Endothelial cell of umbilical vein (primary cell): ENCODE data around the gene GNAI1. TPM values are rescaled to one million over a fixed set of nuclear protein-coding genes. Genes with fewer than 3 reads are reported as not detected.
A peak's percentile ranks its signal among the peaks of the same experiment; 100 is the strongest.

Experiments
- BruUV-seq: library from RNA; stranded (reverse); fragments of 400-500 nt; replicated peaks from 2 replicates; lab custom pipeline; 2021; lab: Mats Ljungman, UMichigan
- CTCF ChIA-PET: fragments of 300-600, 350-600 bp; sonication (Branson Sonifier 250); formaldehyde crosslinking; loops from one replicate; lab custom pipeline; 2021; ENCODE audit warnings: antibody characterized with exemption, inconsistent platforms; lab: Charles Lee
- POLR2A ChIA-PET: fragments of 300-600, 350-600 bp; sonication (Branson Sonifier 250); formaldehyde crosslinking; loops from one replicate; lab custom pipeline; 2021; ENCODE audit warnings: antibody characterized with exemption, inconsistent platforms; lab: Charles Lee
- DNase-seq: peaks from one replicate; pipeline ENCODE4 v3.0.0-alpha.2; 2011; ENCODE audit warnings: low read depth, low spot score
- FAIRE-seq: peaks from 2 replicates; lab custom pipeline; 2011; peaks lifted over from hg19 to GRCh38; lab: Jason Lieb, UNC
- H2AFZ ChIP-seq: 2 replicates; pipeline ENCODE4 v1.6.0; 2012; ENCODE audit warnings: low read depth, low read length, control low read depth, inconsistent platforms
- H3K27ac ChIP-seq: 2 replicates; pipeline ENCODE4 v1.5.1; 2011; ENCODE audit warnings: low read depth, mild to moderate bottlenecking, control low read depth, low read length, moderate library complexity; ENCODE audit not compliant: insufficient read depth
- H3K27me3 ChIP-seq, 2 experiments: 2 replicates each; pipeline versions ENCODE4 v1.6.0 to v1.6.1; 2011; ENCODE audit warnings: low read length in 2 of 2, mixed read lengths in 1 of 2; ENCODE audit not compliant: control insufficient read depth in 2 of 2, insufficient read depth in 2 of 2
- H3K36me3 ChIP-seq, 2 experiments: 2 replicates in 1 of 2; 3 replicates in 1 of 2; pipeline ENCODE4 v1.5.1; 2011; ENCODE audit warnings: low read length in 2 of 2, mild to moderate bottlenecking in 1 of 2, moderate library complexity in 1 of 2; ENCODE audit not compliant: control insufficient read depth in 2 of 2, insufficient read depth in 2 of 2; ENCODE audit errors: extremely low read depth in 1 of 2
- H3K4me1 ChIP-seq: 3 replicates; pipeline ENCODE4 v1.5.1; 2011; ENCODE audit warnings: mild to moderate bottlenecking, low read length; ENCODE audit not compliant: control insufficient read depth, insufficient read depth; ENCODE audit errors: extremely low read depth
- H3K4me2 ChIP-seq: 2 replicates; pipeline ENCODE4 v1.6.1; 2011; ENCODE audit warnings: low read length, control low read depth, mixed read lengths; ENCODE audit not compliant: insufficient read depth
- H3K4me3 ChIP-seq, 3 experiments: fragments of 200-600 bp in 1 of 3; sonication (generic), shearing (Covaris generic) in 1 of 3; replicated peaks in 1 of 3; 2 replicates each; pipeline ENCODE4 v1.5.1; 2011 to 2016; ENCODE audit warnings: control low read depth in 3 of 3, low read length in 3 of 3, mild to moderate bottlenecking in 2 of 3, inconsistent platforms in 1 of 3, low read depth in 1 of 3, moderate library complexity in 1 of 3; ENCODE audit not compliant: insufficient read depth in 1 of 3
- H3K79me2 ChIP-seq: 2 replicates; pipeline ENCODE4 v1.6.0; 2012; ENCODE audit warnings: low read length, inconsistent platforms; ENCODE audit not compliant: control insufficient read depth, insufficient read depth
- H3K9ac ChIP-seq: replicated peaks from 2 replicates; pipeline ENCODE3; 2011; ENCODE audit warnings: low read length, control low read depth; ENCODE audit not compliant: insufficient read depth; ENCODE audit errors: extremely low read depth
- H3K9me1 ChIP-seq: replicated peaks from 3 replicates; pipeline ENCODE4 v1.6.0; 2011; ENCODE audit warnings: mild to moderate bottlenecking, low read length; ENCODE audit not compliant: control insufficient read depth, insufficient read depth; ENCODE audit errors: extremely low read depth
- H3K9me3 ChIP-seq: replicated peaks from 2 replicates; pipeline ENCODE4 v1.5.1; 2012; ENCODE audit warnings: low read length, inconsistent platforms; ENCODE audit not compliant: control insufficient read depth, insufficient read depth
- H4K20me1 ChIP-seq: replicated peaks from 2 replicates; pipeline ENCODE3; 2011; ENCODE audit warnings: mild to moderate bottlenecking, low read length; ENCODE audit not compliant: control insufficient read depth, insufficient read depth; ENCODE audit errors: extremely low read depth
- CTCF ChIP-seq, 2 donors: IDR thresholded peaks; 1 replicate in 1 of 2; 2 replicates in 1 of 2; pipeline ENCODE4 v1.5.1; 2011; ENCODE audit warnings: low read length in 2 of 2, mild to moderate bottlenecking in 2 of 2, moderate library complexity in 2 of 2, control low read depth in 1 of 2, inconsistent platforms in 1 of 2, low read depth in 1 of 2; ENCODE audit not compliant: insufficient read depth in 1 of 2; ENCODE audit errors: extremely low read depth in 1 of 2
- EZH2 ChIP-seq: IDR thresholded peaks from 2 replicates; pipeline ENCODE4 v1.6.1; 2012; ENCODE audit warnings: borderline replicate concordance, low read depth, mild to moderate bottlenecking, moderate library complexity, low read length, inconsistent platforms; ENCODE audit not compliant: severe bottlenecking
- FOS ChIP-seq: IDR thresholded peaks from 2 replicates; pipeline ENCODE4 v1.6.1; 2011; ENCODE audit warnings: mild to moderate bottlenecking, low read length, moderate library complexity, borderline replicate concordance; ENCODE audit not compliant: insufficient read depth
- GATA2 ChIP-seq: IDR thresholded peaks from 2 replicates; pipeline ENCODE4 v1.7.0; 2011; ENCODE audit warnings: low read depth, mild to moderate bottlenecking, moderate library complexity, mixed read lengths, low read length; ENCODE audit not compliant: insufficient read length, insufficient read depth
- JUN ChIP-seq: IDR thresholded peaks from 2 replicates; pipeline ENCODE4 v1.6.1; 2011; ENCODE audit warnings: borderline replicate concordance, low read depth; ENCODE audit not compliant: insufficient read length, insufficient read depth
- MAX ChIP-seq: IDR thresholded peaks from 2 replicates; pipeline ENCODE4 v1.6.1; 2011; ENCODE audit not compliant: insufficient read depth, insufficient read length
- MYC ChIP-seq: IDR thresholded peaks from one replicate; pipeline ENCODE4 v1.6.1; 2011; ENCODE audit warnings: mild to moderate bottlenecking, low read depth, low read length
- POLR2A ChIP-seq: IDR thresholded peaks from 2 replicates; pipeline ENCODE4 v1.6.1; 2012; ENCODE audit warnings: low read depth, mild to moderate bottlenecking, control low read depth, low read length
- POLR2AphosphoS5 ChIP-seq: IDR thresholded peaks from 2 replicates; pipeline ENCODE4 v1.6.1; 2012; ENCODE audit warnings: low read depth, mild to moderate bottlenecking, control low read depth, low read length, moderate library complexity; ENCODE audit not compliant: insufficient read depth
- dilution Hi-C: fragments of 300-500 bp; cut with MboI; formaldehyde crosslinking; loops from one replicate; pipeline ENCODE4 v1.15.0; 2019; ENCODE audit warnings: low sequenced_read_pairs; ENCODE audit not compliant: extremely low pct_ligation_motif_present
- intact Hi-C: fragments of 100-400 bp; cut with micrococcal nuclease; formaldehyde crosslinking; loops from one replicate; pipeline ENCODE4 v1.10.0; 2022
- polyA plus RNA-seq, 4 experiments: library from polyadenylated mRNA; depleted of rRNA in 3 of 4; stranded (reverse) in 3 of 4; unstranded in 1 of 4; fragments of >200 nt; gene quantifications; 2 replicates each; pipeline versions ENCODE4 v1.2.1 to v1.2.3, GENCODE V29; 2011 to 2012; ENCODE audit warnings: missing spikeins in 1 of 4
- total RNA-seq: library from RNA; stranded (reverse); gene quantifications from 2 replicates; pipeline ENCODE4 v1.2.3, GENCODE V29; 2021

Gene GNAI1
- total and polyA plus RNA-seq, 2 donors (not counting 3 experiments of a cell fraction or from before 2014, with no cell fraction given), result 7.5 to 15.0 TPM

- no peak for DNase-seq
- dilution Hi-C loops (no loop called here), intact Hi-C loops (no loop called here)
- Histone ChIP-seq H3K36me3 (no peaks in the 10 kb centered on the region), H3K27me3 (peaks cover 2 to 4% of the 10 kb centered on the region in 2 experiments), H3K27ac (no peak overlapping the region), H3K4me2 (no peak overlapping the region), H3K4me3 (no peak overlapping the region), H2AFZ (no peak overlapping the region), H3K79me2 (no peaks in the 10 kb centered on the region), H4K20me1 (no peaks in the 10 kb centered on the region), H3K9me1 (no peaks in the 10 kb centered on the region), H3K9me3 (no peaks in the 10 kb centered on the region), H3K4me1 (no peaks in the 10 kb centered on the region), H3K9ac (no peak overlapping the region)
- no peak for TF ChIP-seq FOS
- TF ChIP-seq POLR2AphosphoS5, result no peak
- no peak for TF ChIP-seq MYC
- TF ChIP-seq GATA2, result no peak
- no peak for TF ChIP-seq CTCF (IDR thresholded peaks at IDR 0.05; ENCODE audit: extremely low read depth in 1 of 2, insufficient read depth in 1 of 2, low read depth in 1 of 2, low read length in 2 of 2)
- no peak for TF ChIP-seq POLR2A
- no peak for TF ChIP-seq MAX
- no peak for TF ChIP-seq JUN
- TF ChIP-seq EZH2, result no peak
- ChIA-PET CTCF (interaction anchor here (1.3 to 2.3 kb wide), 6 partner anchors 14 to 265 kb away, joined by 3 to 10 read pairs (median 5); no protein-coding TSS in a partner anchor), POLR2A (no interaction called here)
- no TSS peak for BruUV-seq
- FAIRE-seq, result peak; percentile 40
Measured at GRCh38 chr7:80127412-80128160, 7.0 kb upstream of the GNAI1 start.
